Erythroblast (primary cell): ENCODE results near the gene YPEL4.

Experiments used
- GATA1 ChIP-seq: IDR thresholded peaks from 2 replicates; pipeline ENCODE4 v1.6.1; 2011; ENCODE audit warnings: low read depth, mild to moderate bottlenecking, control low read depth, low read length, moderate library complexity
- POLR2A ChIP-seq: IDR thresholded peaks from 2 replicates; pipeline ENCODE4 v1.6.1; 2011; ENCODE audit warnings: mild to moderate bottlenecking, low read length

DNA sequence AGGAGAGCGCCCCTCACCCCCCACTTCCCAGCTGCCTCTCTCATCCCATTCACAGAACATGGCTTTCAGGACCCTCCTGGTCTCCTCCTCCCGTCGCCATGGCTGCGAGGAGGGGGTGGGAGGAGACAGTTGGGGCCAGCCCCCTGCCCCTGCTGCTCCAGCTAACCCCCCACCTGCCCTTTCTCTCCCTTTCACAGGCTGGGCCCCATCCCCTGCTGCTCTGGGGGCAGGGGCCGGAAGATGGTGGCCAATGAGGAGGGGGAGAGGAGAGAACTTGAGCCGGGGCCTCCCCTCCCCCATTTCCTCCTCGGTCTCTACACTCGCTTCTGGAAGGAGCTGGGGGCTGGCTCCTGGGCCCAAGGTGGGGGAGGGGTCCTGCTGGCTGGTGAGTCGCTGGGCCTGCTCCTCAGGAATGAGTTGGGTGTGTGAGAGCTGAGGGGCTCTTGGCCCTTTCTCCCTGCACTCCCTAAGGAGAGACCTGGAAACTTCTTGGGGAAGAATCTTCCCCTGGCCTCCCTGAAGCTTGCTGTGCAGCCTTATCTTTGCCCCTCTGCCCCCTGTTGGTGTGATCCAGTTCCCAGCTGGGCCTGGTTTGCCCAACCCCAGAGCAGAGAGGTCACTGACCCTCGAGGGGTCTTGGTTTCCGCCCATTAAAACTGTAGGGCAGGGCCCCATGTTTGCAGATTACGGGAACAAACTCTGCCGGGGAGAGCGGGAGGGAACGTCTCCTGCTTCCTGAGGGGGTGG, 10.2 kb downstream of the YPEL4 start:
- TF ChIP-seq POLR2A (no peak), GATA1 (no peak)
